IMR-90 (cell line): ENCODE results near the gene RTL1. TPM values are rescaled to one million over a fixed set of nuclear protein-coding genes. Genes with fewer than 3 reads are reported as not detected.

Experiments
- ATAC-seq: fragments of 200-7000 bp; cut with Tn5 transposase; 2 replicates; pipeline ENCODE4 v1.9.1; 2020; ENCODE audit warnings: low read depth, mild to moderate bottlenecking, moderate library complexity
- BruUV-seq: library from RNA; stranded (reverse); fragments of 400-500 nt; replicated peaks from 2 replicates; lab custom pipeline; 2021; lab: Mats Ljungman, UMichigan
- CTCF ChIA-PET: fragments of 300-600 bp; formaldehyde crosslinking; extraction: SDS; loops from one replicate; lab custom pipeline; 2021; ENCODE audit warnings: antibody characterized with exemption; lab: Yijun Ruan, JAX
- POLR2A ChIA-PET: fragments of 300-600 bp; sonication (Branson Sonifier 250); formaldehyde crosslinking; loops from one replicate; lab custom pipeline; 2022; ENCODE audit warnings: antibody characterized with exemption; ENCODE audit not compliant: unreplicated experiment; lab: Charles Lee
- DNase-seq: peaks from one replicate; pipeline ENCODE4 v3.0.0; 2013
- H2AFZ ChIP-seq: replicated peaks from 2 replicates; pipeline ENCODE3; 2013; ENCODE audit warnings: low read length, mild to moderate bottlenecking; ENCODE audit not compliant: poor library complexity
- H2AK5ac ChIP-seq: 2 replicates; pipeline ENCODE4 v1.6.1; 2013; ENCODE audit warnings: low read depth, low read length, inconsistent platforms
- H2AK9ac ChIP-seq: replicated peaks from 2 replicates; pipeline ENCODE3; 2013; ENCODE audit warnings: mild to moderate bottlenecking, low read depth, low read length, moderate library complexity; ENCODE audit not compliant: poor library complexity
- H2BK120ac ChIP-seq: 2 replicates; pipeline ENCODE4 v1.6.1; 2013; ENCODE audit warnings: low read depth, low read length, inconsistent platforms
- H2BK15ac ChIP-seq: 3 replicates; pipeline ENCODE4 v1.6.1; 2013; ENCODE audit warnings: low read depth, low read length, inconsistent platforms
- H2BK20ac ChIP-seq: 2 replicates; pipeline ENCODE4 v1.6.1; 2013; ENCODE audit warnings: low read depth, mild to moderate bottlenecking, inconsistent platforms, low read length, moderate library complexity
- H2BK5ac ChIP-seq: 2 replicates; pipeline ENCODE4 v1.6.1; 2013; ENCODE audit warnings: mild to moderate bottlenecking, low read depth, low read length, inconsistent platforms; ENCODE audit not compliant: poor library complexity, severe bottlenecking
- H3K14ac ChIP-seq: replicated peaks from 2 replicates; pipeline ENCODE4 v1.6.1; 2013; ENCODE audit warnings: low read depth, low read length, inconsistent platforms
- H3K18ac ChIP-seq: 2 replicates; pipeline ENCODE4 v1.6.1; 2013; ENCODE audit warnings: low read depth, low read length, control low read depth
- H3K23ac ChIP-seq: 2 replicates; pipeline ENCODE4 v1.6.1; 2013; ENCODE audit warnings: low read depth, low read length, inconsistent platforms
- H3K27ac ChIP-seq: 2 replicates; pipeline ENCODE4 v1.5.1; 2013; ENCODE audit warnings: mild to moderate bottlenecking, control low read depth, low read length; ENCODE audit not compliant: insufficient read depth
- H3K27me3 ChIP-seq: 2 replicates; pipeline ENCODE4 v1.6.1; 2013; ENCODE audit warnings: low read length; ENCODE audit not compliant: control insufficient read depth, insufficient read depth
- H3K36me3 ChIP-seq: 2 replicates; pipeline ENCODE4 v1.6.1; 2013; ENCODE audit warnings: low read length, mixed read lengths; ENCODE audit not compliant: control insufficient read depth, insufficient read depth
- H3K4ac ChIP-seq: 2 replicates; pipeline ENCODE4 v1.6.1; 2013; ENCODE audit warnings: low read depth, low read length, inconsistent platforms
- H3K4me1 ChIP-seq: 2 replicates; pipeline ENCODE4 v1.6.1; 2013; ENCODE audit warnings: low read length, mixed read lengths; ENCODE audit not compliant: control insufficient read depth, insufficient read depth
- H3K4me2 ChIP-seq: 2 replicates; pipeline ENCODE4 v1.6.1; 2013; ENCODE audit warnings: low read depth, mild to moderate bottlenecking, control low read depth, low read length, moderate library complexity
- H3K4me3 ChIP-seq: 2 replicates; pipeline ENCODE4 v1.5.1; 2013; ENCODE audit warnings: low read depth, mild to moderate bottlenecking, control low read depth, low read length, moderate library complexity; ENCODE audit not compliant: insufficient read depth
- H3K56ac ChIP-seq: 2 replicates; pipeline ENCODE4 v1.6.1; 2013; ENCODE audit warnings: low read length, inconsistent platforms; ENCODE audit not compliant: insufficient read depth; ENCODE audit errors: extremely low read depth
- H3K79me1 ChIP-seq, 2 experiments: 2 replicates each; pipeline ENCODE4 v1.6.1; 2013; ENCODE audit warnings: low read length in 2 of 2, inconsistent platforms in 1 of 2, low read depth in 1 of 2
- H3K9ac ChIP-seq: 2 replicates; pipeline ENCODE4 v1.6.1; 2013; ENCODE audit warnings: low read depth, low read length, control low read depth
- H3K9me1 ChIP-seq: 2 replicates; pipeline ENCODE4 v1.6.1; 2013; ENCODE audit warnings: low read length, inconsistent platforms; ENCODE audit not compliant: insufficient read depth
- H3K9me3 ChIP-seq: 2 replicates; pipeline ENCODE4 v1.6.1; 2013; ENCODE audit warnings: low read length; ENCODE audit not compliant: control insufficient read depth, insufficient read depth
- H4K20me1 ChIP-seq: 2 replicates; pipeline ENCODE4 v1.6.1; 2013; ENCODE audit warnings: low read length, inconsistent platforms; ENCODE audit not compliant: insufficient read depth
- H4K5ac ChIP-seq: 2 replicates; pipeline ENCODE4 v1.6.1; 2013; ENCODE audit warnings: mild to moderate bottlenecking, low read depth, low read length, control low read depth
- H4K8ac ChIP-seq, 2 experiments: 2 replicates each; pipeline ENCODE4 v1.6.1; 2013; ENCODE audit warnings: low read depth in 2 of 2, low read length in 2 of 2, control low read depth in 1 of 2, inconsistent platforms in 1 of 2
- H4K91ac ChIP-seq: 2 replicates; pipeline ENCODE4 v1.6.1; 2013; ENCODE audit warnings: low read depth, low read length, inconsistent platforms; ENCODE audit not compliant: insufficient read depth
- ELK1 ChIP-seq: fragments of 150-350 bp; IDR thresholded peaks from 2 replicates; pipeline ENCODE4 v1.6.1; 2016; ENCODE audit warnings: low read depth, mild to moderate bottlenecking, low read length, moderate library complexity, borderline replicate concordance
- MAZ ChIP-seq: IDR thresholded peaks from 2 replicates; pipeline ENCODE4 v1.6.1; 2012; ENCODE audit warnings: low read depth, mild to moderate bottlenecking, low read length, improper control_type of control experiment, moderate library complexity, borderline replicate concordance
- POLR2A ChIP-seq: IDR thresholded peaks from 2 replicates; pipeline ENCODE4 v1.6.1; 2012; ENCODE audit warnings: mild to moderate bottlenecking, low read depth, low read length
- RAD21 ChIP-seq: IDR thresholded peaks from 2 replicates; pipeline ENCODE4 v1.6.1; 2012; ENCODE audit warnings: low read length, improper control_type of control experiment
- RCOR1 ChIP-seq: IDR thresholded peaks from 2 replicates; pipeline ENCODE4 v1.6.1; 2012; ENCODE audit warnings: mild to moderate bottlenecking, low read length, improper control_type of control experiment; ENCODE audit not compliant: insufficient replicate concordance
- RFX5 ChIP-seq: IDR thresholded peaks from 2 replicates; pipeline ENCODE4 v1.8.0; 2012; ENCODE audit warnings: low read depth, mild to moderate bottlenecking, low read length, moderate library complexity
- SMC3 ChIP-seq: fragments of 150-350 bp; IDR thresholded peaks from 2 replicates; pipeline ENCODE4 v1.6.1; 2016; ENCODE audit warnings: low read depth, mild to moderate bottlenecking, antibody characterized with exemption, low read length, moderate library complexity
- WGBS, 2 experiments: methylation state at CpG; one replicate each; pipeline versions ENCODE4 v1.1.5 to v1.1.7; 2013; ENCODE audit warnings: missing lambda C conversion rate in 2 of 2; ENCODE audit not compliant: insufficient read length in 1 of 2; ENCODE audit errors: extremely low coverage in 2 of 2; 5-methylcytosine and 5-hydroxymethylcytosine counted together
- dilution Hi-C: fragments of 300-500 bp; cut with HindIII; formaldehyde crosslinking; loops from one replicate; pipeline ENCODE4 v1.14.3; 2018; ENCODE audit warnings: low sequenced_read_pairs; ENCODE audit not compliant: unreplicated experiment
- in situ Hi-C: fragments of 300-500 bp; cut with MboI; formaldehyde crosslinking; loops from 3 replicates; pipeline ENCODE4 v1.14.3; 2019; ENCODE audit warnings: low sequenced_read_pairs, inconsistent platforms, mixed read lengths
- intact Hi-C: fragments of 100-400 bp; cut with micrococcal nuclease; formaldehyde crosslinking; loops from 2 replicates; pipeline ENCODE4 v1.10.0; 2022
- polyA plus RNA-seq, 3 experiments: library from polyadenylated mRNA; depleted of rRNA; stranded (reverse); fragments of >200 nt; gene quantifications; 2 replicates each; pipeline ENCODE4 v1.2.3, GENCODE V29; 2012; ENCODE audit warnings: low replicate concordance in 1 of 3
- total RNA-seq: library from RNA; depleted of rRNA; stranded (reverse); fragments of >200 nt; gene quantifications from 2 replicates; pipeline ENCODE4 v1.2.3, GENCODE V29; 2012
- TF ChIP-seq, protein P1 (sequence below): conservative IDR thresholded peaks from 2 replicates; pipeline ENCODE4 v1.5.1; 2012; ENCODE audit warnings: mild to moderate bottlenecking, low read depth, low read length, improper control_type of control experiment

The RTL1 gene
- total and polyA plus RNA-seq, 2 of the 4 experiments (the other 2 are of a cell fraction): not detected

DNA sequence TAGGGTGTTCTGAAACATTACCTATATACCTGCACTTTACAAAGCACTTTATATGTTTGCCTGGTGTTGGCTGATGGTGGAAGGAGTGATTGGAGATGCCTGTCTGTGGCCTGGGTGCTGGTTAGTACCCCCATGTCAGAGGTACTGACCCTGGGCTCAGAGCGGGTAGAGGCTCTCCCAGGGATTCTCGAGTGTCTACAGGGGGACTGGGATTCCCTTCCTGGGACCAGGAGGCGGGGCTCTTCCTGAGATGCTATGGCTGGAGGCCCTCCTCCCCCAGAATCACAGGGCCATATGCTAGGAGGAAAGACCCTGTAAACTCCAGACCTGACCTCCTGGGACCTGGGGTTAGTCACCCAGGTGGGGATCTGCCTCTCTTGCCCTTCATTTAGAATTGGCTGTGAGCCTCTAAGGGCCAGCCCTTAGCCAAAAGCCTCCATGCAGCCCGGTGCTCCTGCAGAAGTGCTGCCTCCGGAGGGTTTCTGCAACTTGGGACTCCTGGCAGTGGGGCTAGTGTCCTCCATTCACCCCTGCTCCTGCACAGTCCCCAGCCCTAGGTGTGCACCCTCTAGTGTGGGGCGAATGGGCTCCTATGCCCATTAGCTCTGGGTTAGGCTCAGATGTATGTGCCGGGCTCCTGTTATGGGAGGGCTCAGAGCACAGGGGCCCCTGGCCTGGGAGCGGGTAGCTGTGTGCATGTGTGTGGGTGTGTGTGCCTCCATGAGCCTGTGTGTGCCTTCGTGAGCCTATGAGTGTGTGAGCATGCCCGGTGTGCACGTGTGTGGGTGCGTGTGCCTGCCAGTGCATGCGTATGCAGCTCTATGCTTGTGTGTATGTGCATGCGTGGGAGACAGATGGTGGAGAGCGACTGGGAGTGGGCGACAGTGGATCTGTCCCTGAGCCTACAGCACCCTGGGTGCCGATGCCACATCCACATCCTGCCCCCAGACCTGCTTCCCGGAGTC lies 36.6 kb downstream of the RTL1 start:
- no peak overlapping the region for H4K8ac ChIP-seq
- H4K20me1 ChIP-seq: peaks cover 80% of the 10 kb centered on the region
- no peak overlapping the region for H4K91ac ChIP-seq
- intact Hi-C loops: no loop called here
- no peak overlapping the region for H3K14ac ChIP-seq
- ChIA-PET CTCF (no interaction called here), POLR2A (no interaction called here)
- in situ Hi-C loops: no loop called here
- no peak overlapping the region for H2BK15ac ChIP-seq
- H2BK5ac ChIP-seq: no peak overlapping the region
- no peak overlapping the region for H3K27ac ChIP-seq
- WGBS, 2 experiments: 80% methylated on average over 1 of the region's 18 CpGs; no CpG with 5 or more reads in 1 of the 2 experiments
- H3K4ac ChIP-seq: no peak overlapping the region
- no peaks in the 10 kb centered on the region for H3K9me3 ChIP-seq
- H3K79me1 ChIP-seq: peaks cover 5 to 62% of the 10 kb centered on the region in 2 experiments; a peak in 3 of 4 replicates
- no peak overlapping the region for H2AK9ac ChIP-seq
- no peak overlapping the region for H2BK120ac ChIP-seq
- no peak overlapping the region for H3K4me3 ChIP-seq
- H3K4me1 ChIP-seq: no peaks in the 10 kb centered on the region; the same call in none of the 2 replicates
- ATAC-seq: no peak
- no peak overlapping the region for H2AK5ac ChIP-seq
- no peak for TF ChIP-seq RCOR1
- no peak for TF ChIP-seq RFX5
- no peak for TF ChIP-seq ELK1
- no peak for TF ChIP-seq MAZ
- TF ChIP-seq RAD21: no peak
- no peak for TF ChIP-seq SMC3
- no peak for TF ChIP-seq POLR2A
- TF ChIP-seq, protein P1, sequence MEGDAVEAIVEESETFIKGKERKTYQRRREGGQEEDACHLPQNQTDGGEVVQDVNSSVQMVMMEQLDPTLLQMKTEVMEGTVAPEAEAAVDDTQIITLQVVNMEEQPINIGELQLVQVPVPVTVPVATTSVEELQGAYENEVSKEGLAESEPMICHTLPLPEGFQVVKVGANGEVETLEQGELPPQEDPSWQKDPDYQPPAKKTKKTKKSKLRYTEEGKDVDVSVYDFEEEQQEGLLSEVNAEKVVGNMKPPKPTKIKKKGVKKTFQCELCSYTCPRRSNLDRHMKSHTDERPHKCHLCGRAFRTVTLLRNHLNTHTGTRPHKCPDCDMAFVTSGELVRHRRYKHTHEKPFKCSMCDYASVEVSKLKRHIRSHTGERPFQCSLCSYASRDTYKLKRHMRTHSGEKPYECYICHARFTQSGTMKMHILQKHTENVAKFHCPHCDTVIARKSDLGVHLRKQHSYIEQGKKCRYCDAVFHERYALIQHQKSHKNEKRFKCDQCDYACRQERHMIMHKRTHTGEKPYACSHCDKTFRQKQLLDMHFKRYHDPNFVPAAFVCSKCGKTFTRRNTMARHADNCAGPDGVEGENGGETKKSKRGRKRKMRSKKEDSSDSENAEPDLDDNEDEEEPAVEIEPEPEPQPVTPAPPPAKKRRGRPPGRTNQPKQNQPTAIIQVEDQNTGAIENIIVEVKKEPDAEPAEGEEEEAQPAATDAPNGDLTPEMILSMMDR: no peak
- peaks cover 49% of the 10 kb centered on the region for H3K36me3 ChIP-seq
- no peaks in the 10 kb centered on the region; the same call in none of the 2 replicates for H3K9me1 ChIP-seq
- no peak overlapping the region for H4K5ac ChIP-seq
- H3K23ac ChIP-seq: no peak overlapping the region
- H3K9ac ChIP-seq: no peak overlapping the region
- H2BK20ac ChIP-seq: no peak overlapping the region
- no peaks in the 10 kb centered on the region for H3K27me3 ChIP-seq
- no peak for DNase-seq
- dilution Hi-C loops: no loop called here
- no peak overlapping the region for H3K18ac ChIP-seq
- BruUV-seq: no TSS peak
- no peak overlapping the region for H3K4me2 ChIP-seq
- peak overlapping the region; percentile 7 for H2AFZ ChIP-seq
- H3K56ac ChIP-seq: no peak overlapping the region
